Measurements from ENCODE around the gene GRPEL1. TPM values are rescaled to one million over a fixed set of nuclear protein-coding genes. Genes with fewer than 3 reads are reported as not detected.

GRPEL1 gene
- total RNA-seq, 2 donors from 2014 or later: 6.6 to 10.6 TPM

GRCh38 chr4:7073059-7073458 lies 5.2 kb upstream of the GRPEL1 start:
- 67 to 84% methylated on average over 6 to 14 of the region's 14 CpGs for WGBS, 2 donors
- intact Hi-C loops (cut with DNase I): loop anchor here (5.0 to 10.0 kb wide), 2 partner anchors 98 to 166 kb away; partner anchors contain the start of gene TBC1D14

GRCh38 chr4:7070729-7071511 lies 3.1 kb upstream of the GRPEL1 start:
- peak overlapping the region in 1 of 4 donors; percentile 12 for H3K27ac ChIP-seq
- no peaks in the 10 kb centered on the region for H3K27me3 ChIP-seq
- ATAC-seq (peak; percentile 52), DNase-seq (peak; percentile 88 to 94 (median 90))
- intact Hi-C loops (cut with DNase I): loop anchor here (5.0 to 10.0 kb wide), 2 partner anchors 96 to 164 kb away; partner anchors contain the start of gene TBC1D14
- H3K4me1 ChIP-seq: peaks cover 22% of the 10 kb centered on the region
- no peak for TF ChIP-seq POLR2A (IDR thresholded peaks at IDR 0.05)
- peak; percentile 97 to 99 (median 98) for TF ChIP-seq CTCF (IDR thresholded peaks at IDR 0.05)
- no peaks in the 10 kb centered on the region for H3K9me3 ChIP-seq
- WGBS, 2 donors: 28 to 37% methylated on average over 17 to 23 of the region's 23 CpGs
- H3K4me3 ChIP-seq: no peak overlapping the region
- no peaks in the 10 kb centered on the region for H3K36me3 ChIP-seq (replicated peaks in 1 of 2; ENCODE audit: insufficient read depth in 1 of 2, low read depth in 2 of 2)

More at GRCh38 chr4:7073059-7073458, 5.2 kb upstream of the GRPEL1 start:
- Histone ChIP-seq H3K36me3 (replicated peaks in 1 of 2; ENCODE audit: insufficient read depth in 1 of 2, low read depth in 2 of 2) (no peaks in the 10 kb centered on the region), H3K27ac (no peak overlapping the region), H3K9me3 (no peaks in the 10 kb centered on the region), H3K4me3 (no peak overlapping the region), H3K4me1 (peaks cover 8% of the 10 kb centered on the region), H3K27me3 (no peaks in the 10 kb centered on the region)
- DNase-seq (no peak), ATAC-seq (no peak)
- TF ChIP-seq CTCF (IDR thresholded peaks at IDR 0.05): no peak
- no peak for TF ChIP-seq POLR2A (IDR thresholded peaks at IDR 0.05)

GRCh38 chr4:7068883-7069282 lies 1.0 kb upstream of the GRPEL1 start:
- Histone ChIP-seq H3K4me1 (peaks cover 24% of the 10 kb centered on the region), H3K4me3 (peak overlapping the region in 1 of 2 donors; percentile 35), H3K9me3 (no peaks in the 10 kb centered on the region), H3K36me3 (replicated peaks in 1 of 2; ENCODE audit: insufficient read depth in 1 of 2, low read depth in 2 of 2) (no peaks in the 10 kb centered on the region), H3K27me3 (no peaks in the 10 kb centered on the region), H3K27ac (peak overlapping the region; percentile 78 to 94 (median 86))
- intact Hi-C loops (cut with DNase I): no loop called here
- DNase-seq (no peak), ATAC-seq (no peak)
- no peak for TF ChIP-seq POLR2A (IDR thresholded peaks at IDR 0.05)
- TF ChIP-seq CTCF (IDR thresholded peaks at IDR 0.05): no peak
- 7 to 10% methylated on average over 12 to 20 of the region's 20 CpGs for WGBS, 2 donors

- Histone ChIP-seq H3K27ac (peak overlapping the region; percentile 78 to 94 (median 86)), H3K9me3 (no peaks in the 10 kb centered on the region), H3K27me3 (no peaks in the 10 kb centered on the region), H3K4me3 (peak overlapping the region; percentile 29 to 35), H3K36me3 (replicated peaks in 1 of 2; ENCODE audit: insufficient read depth in 1 of 2, low read depth in 2 of 2) (peaks cover 0 to 3% of the 10 kb centered on the region in 2 donors), H3K4me1 (peaks cover 24% of the 10 kb centered on the region)
- intact Hi-C loops (cut with DNase I): no loop called here
- DNase-seq: no peak
- WGBS, 2 donors: 0% methylated on average over 19 to 32 of the region's 50 CpGs
- TF ChIP-seq CTCF (IDR thresholded peaks at IDR 0.05): peak in 1 of 7 experiments; percentile 4
- no peak for TF ChIP-seq POLR2A (IDR thresholded peaks at IDR 0.05)
- no peak for ATAC-seq
Observed at GRCh38 chr4:7068279-7068842, 497 bp upstream of the GRPEL1 start.

Data from body of pancreas (tissue), 4 donors.